PFSK-1 (cell line): ENCODE measurements around the gene RAPSN.

ENCODE experiments used
- FOXP2 ChIP-seq: optimal IDR thresholded peaks from 2 replicates; pipeline ENCODE3; 2011; ENCODE audit warnings: borderline replicate concordance, control low read depth, inconsistent platforms; ENCODE audit not compliant: insufficient read depth; ENCODE audit errors: extremely low read length, extremely low read depth
- POLR2AphosphoS5 ChIP-seq: IDR thresholded peaks from 2 replicates; pipeline ENCODE4 v1.6.1; 2012; ENCODE audit warnings: low read depth, mild to moderate bottlenecking, control low read depth, low read length, moderate library complexity
- REST ChIP-seq, 2 experiments: IDR thresholded peaks; 2 replicates each; pipeline versions ENCODE4 v1.6.1 to v1.8.0; 2011 to 2012; ENCODE audit warnings: low read depth in 2 of 2, low read length in 2 of 2, control low read depth in 1 of 2, inconsistent platforms in 1 of 2, mild to moderate bottlenecking in 1 of 2, moderate library complexity in 1 of 2; ENCODE audit not compliant: insufficient read depth in 1 of 2
- SIN3A ChIP-seq: IDR thresholded peaks from 2 replicates; pipeline ENCODE4 v1.6.1; 2012; ENCODE audit warnings: mild to moderate bottlenecking, low read length, moderate library complexity, borderline replicate concordance; ENCODE audit not compliant: insufficient read depth
- TAF1 ChIP-seq: IDR thresholded peaks from 2 replicates; pipeline ENCODE4 v1.6.1; 2012; ENCODE audit warnings: low read length, control low read depth, borderline replicate concordance; ENCODE audit not compliant: insufficient read depth

Gene RAPSN

GRCh38 chr11:47477323-47477722 lies 28.4 kb upstream of the RAPSN start:
- TF ChIP-seq TAF1 (no peak), FOXP2 (no peak), POLR2AphosphoS5 (peak; percentile 3; the same call in 1 of the 2 replicates)

GRCh38 chr11:47470671-47471070 lies 21.7 kb upstream of the RAPSN start:
- TF ChIP-seq POLR2AphosphoS5 (no peak), SIN3A (no peak), TAF1 (no peak), REST (IDR thresholded peaks at IDR 0.05; ENCODE audit: insufficient read depth in 1 of 2, low read depth in 2 of 2, low read length in 2 of 2) (no peak), FOXP2 (no peak)

- no peak for TF ChIP-seq FOXP2
- TF ChIP-seq REST (IDR thresholded peaks at IDR 0.05; ENCODE audit: insufficient read depth in 1 of 2, low read depth in 2 of 2, low read length in 2 of 2): no peak
- no peak for TF ChIP-seq SIN3A
- no peak for TF ChIP-seq TAF1
- no peak for TF ChIP-seq POLR2AphosphoS5
Observed at GRCh38 chr11:47469361-47470179, 20.6 kb upstream of the RAPSN start.

- no peak for TF ChIP-seq TAF1
- no peak for TF ChIP-seq POLR2AphosphoS5
- TF ChIP-seq SIN3A: no peak
- no peak for TF ChIP-seq FOXP2
- TF ChIP-seq REST (IDR thresholded peaks at IDR 0.05; ENCODE audit: insufficient read depth in 1 of 2, low read depth in 2 of 2, low read length in 2 of 2): no peak
Observed at GRCh38 chr11:47468598-47469214, 19.8 kb upstream of the RAPSN start.

GRCh38 chr11:47467357-47467756 lies 18.4 kb upstream of the RAPSN start:
- TF ChIP-seq FOXP2 (no peak), POLR2AphosphoS5 (no peak), SIN3A (no peak), REST (IDR thresholded peaks at IDR 0.05; ENCODE audit: insufficient read depth in 1 of 2, low read depth in 2 of 2, low read length in 2 of 2) (no peak), TAF1 (no peak)
